Neural progenitor cell (in vitro differentiated cells): Measurements from ENCODE around the gene MAGI3.

Experiments used
- EZH2 ChIP-seq: fragments of 200-600 bp; sonication (generic); IDR thresholded peaks from 2 replicates; pipeline ENCODE4 v1.6.1; 2017; ENCODE audit warnings: antibody characterized with exemption, mild to moderate bottlenecking, moderate library complexity
- EZH2phosphoT487 ChIP-seq: fragments of 200-600 bp; sonication (generic); IDR thresholded peaks from 2 replicates; pipeline ENCODE4 v1.6.1; 2017; ENCODE audit warnings: antibody characterized with exemption
- TF ChIP-seq, protein P1 (sequence below): fragments of 200-600 bp; sonication (generic); IDR thresholded peaks from 2 replicates; pipeline ENCODE4 v1.5.1; 2017; ENCODE audit warnings: antibody characterized with exemption, mild to moderate bottlenecking

GRCh38 chr1:113437554-113438341, 47.4 kb downstream of the MAGI3 start:
- TF ChIP-seq EZH2phosphoT487 = no peak
- TF ChIP-seq, protein P1, sequence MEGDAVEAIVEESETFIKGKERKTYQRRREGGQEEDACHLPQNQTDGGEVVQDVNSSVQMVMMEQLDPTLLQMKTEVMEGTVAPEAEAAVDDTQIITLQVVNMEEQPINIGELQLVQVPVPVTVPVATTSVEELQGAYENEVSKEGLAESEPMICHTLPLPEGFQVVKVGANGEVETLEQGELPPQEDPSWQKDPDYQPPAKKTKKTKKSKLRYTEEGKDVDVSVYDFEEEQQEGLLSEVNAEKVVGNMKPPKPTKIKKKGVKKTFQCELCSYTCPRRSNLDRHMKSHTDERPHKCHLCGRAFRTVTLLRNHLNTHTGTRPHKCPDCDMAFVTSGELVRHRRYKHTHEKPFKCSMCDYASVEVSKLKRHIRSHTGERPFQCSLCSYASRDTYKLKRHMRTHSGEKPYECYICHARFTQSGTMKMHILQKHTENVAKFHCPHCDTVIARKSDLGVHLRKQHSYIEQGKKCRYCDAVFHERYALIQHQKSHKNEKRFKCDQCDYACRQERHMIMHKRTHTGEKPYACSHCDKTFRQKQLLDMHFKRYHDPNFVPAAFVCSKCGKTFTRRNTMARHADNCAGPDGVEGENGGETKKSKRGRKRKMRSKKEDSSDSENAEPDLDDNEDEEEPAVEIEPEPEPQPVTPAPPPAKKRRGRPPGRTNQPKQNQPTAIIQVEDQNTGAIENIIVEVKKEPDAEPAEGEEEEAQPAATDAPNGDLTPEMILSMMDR = no peak
- TF ChIP-seq EZH2 = no peak
